DMS53 treated with DMSO at 0.1 percent for 48 hours (cell line): ENCODE data around the gene IL11.
"Not testable (repeated sequence)": the region's sequence is repeated elsewhere in the genome, so short reads cannot be mapped to it uniquely, and the experiment has no call there.

ENCODE experiments used
- DNase-seq: peaks from one replicate; lab custom pipeline; 2025; ENCODE audit not compliant: unreplicated experiment; lab: John Stamatoyannopoulos, UW

The IL11 gene

GRCh38 chr19:55336101-55336500 lies 34.2 kb downstream of the IL11 start:
- no peak for DNase-seq

DNA sequence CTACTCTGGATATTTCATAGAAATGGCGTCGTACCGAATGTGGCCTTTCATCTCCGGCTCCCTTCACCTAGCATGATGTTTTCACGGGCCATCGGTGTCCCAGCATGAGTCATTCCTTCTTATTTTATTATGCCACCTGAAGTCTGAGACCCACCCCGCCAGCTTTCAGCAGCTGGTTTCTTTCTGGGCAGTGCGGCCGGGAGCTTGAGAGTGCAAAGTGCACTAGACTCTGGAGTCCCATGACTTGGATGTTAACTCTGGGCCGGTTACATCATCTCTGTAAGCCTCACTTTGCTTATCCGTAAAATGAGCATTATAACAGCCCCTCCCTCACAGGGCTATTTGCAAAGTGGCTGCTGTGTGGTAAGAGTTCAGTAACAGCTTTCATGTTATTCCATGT lies 36.4 kb downstream of the IL11 start:
- peak; percentile 79 for DNase-seq

GRCh38 chr19:55329791-55330190 lies 40.5 kb downstream of the IL11 start:
- DNase-seq: not testable (repeated sequence)

- not testable (repeated sequence) for DNase-seq
Observed at GRCh38 chr19:55328774-55329318, 41.4 kb downstream of the IL11 start.

DNA sequence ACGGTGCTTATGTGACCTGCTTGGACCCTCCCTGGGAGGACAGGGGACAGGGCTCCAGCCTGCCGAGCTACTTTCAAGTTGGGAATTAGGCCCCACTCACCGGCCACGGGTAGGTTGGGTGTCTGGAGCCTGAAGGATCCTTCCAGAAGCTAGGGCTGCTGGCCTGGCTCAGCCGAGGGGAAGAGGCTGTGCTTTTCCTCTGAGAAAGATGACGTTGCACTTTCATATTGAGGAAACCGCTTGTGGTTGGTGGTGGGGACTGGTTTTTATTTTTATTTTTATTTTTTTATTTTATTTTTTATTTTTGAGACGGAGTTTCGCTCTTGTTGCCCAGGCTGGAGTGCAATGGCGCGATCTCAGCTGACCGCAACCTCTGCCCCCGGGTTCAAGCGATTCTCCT lies 45.1 kb downstream of the IL11 start, which contains the start of gene TMEM150B:
Gene TMEM150B, minus strand, starts transcription at position 170 of the 400 bp plus-strand sequence. CDS start 4,305 bp downstream, outside the sequence.
- DNase-seq: no peak

GRCh38 chr19:55324662-55325061 lies 45.6 kb downstream of the IL11 start:
- no peak for DNase-seq

- DNase-seq: no peak
Observed at GRCh38 chr19:55322204-55322885, 47.9 kb downstream of the IL11 start.

- DNase-seq: no peak
Observed at GRCh38 chr19:55321466-55322137, 48.7 kb downstream of the IL11 start.

DNA sequence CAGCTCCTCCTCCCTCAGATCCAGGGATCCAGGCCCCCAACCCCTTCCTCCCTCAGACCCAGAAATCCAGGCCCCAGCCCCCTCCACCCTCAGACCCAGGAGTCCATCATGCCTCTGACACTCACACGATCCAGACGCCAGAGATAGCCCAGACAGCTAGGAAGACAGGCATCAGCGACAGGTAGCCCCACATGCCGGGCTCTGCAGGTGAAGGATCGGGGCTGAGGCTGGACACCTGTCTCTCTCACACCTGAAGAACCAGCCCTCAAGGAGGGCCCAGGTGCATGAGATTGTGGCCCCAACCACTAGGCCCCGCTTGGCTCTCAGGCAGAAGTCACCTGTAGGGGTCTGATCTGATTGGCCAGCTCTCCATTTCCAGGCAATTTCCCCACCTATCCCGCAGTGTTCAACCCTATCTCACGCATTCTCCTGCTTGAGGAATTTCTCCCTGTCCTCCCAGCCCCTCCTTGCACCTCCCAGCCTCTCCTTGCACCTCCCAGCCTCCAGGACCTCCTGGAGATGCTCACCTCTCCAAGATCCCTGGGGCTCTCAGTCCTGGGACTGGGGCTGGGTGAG lies 49.3 kb downstream of the IL11 start:
- no peak for DNase-seq

DNA sequence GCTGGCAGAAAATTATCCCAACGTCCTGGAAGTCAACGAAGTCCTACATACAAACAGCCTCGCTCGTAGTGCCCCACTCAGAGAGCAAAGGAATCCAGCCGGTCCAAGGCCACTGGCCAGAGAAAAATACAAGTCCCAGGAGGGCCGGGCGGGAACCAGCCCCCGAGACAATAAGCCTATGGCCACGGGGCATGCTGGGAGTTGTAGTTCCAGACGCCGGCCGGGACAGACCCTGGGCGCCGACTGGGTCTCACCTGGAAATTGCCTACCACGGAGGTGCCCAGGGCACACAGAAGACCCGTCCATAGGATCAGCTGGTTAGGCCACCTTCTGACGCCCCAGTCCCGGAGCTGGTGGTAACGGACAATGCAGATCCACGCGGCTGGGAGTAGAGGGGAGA lies 50.5 kb downstream of the IL11 start:
- peak; percentile 73 for DNase-seq

DNA sequence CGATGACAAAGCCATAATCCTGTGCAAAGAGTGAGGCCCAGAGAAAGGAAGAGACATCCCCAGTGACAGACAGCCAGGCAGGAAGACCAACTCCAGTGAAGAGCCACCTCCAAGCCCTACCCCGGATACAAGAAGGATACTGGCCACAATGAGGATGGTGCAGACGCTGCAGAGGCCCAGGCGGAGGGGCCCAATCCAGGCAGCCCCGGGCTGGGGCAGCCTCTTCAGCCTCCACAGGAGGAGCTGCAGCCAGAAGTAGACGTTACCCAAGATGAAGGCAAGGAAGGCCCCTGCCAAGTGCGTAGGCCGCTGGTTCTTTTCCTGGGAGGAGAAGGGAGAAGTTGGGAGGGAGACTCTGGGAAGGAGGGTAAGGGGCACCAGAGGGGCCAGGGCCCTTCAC lies 53.6 kb downstream of the IL11 start:
- DNase-seq: no peak

GRCh38 chr19:55315956-55316525 lies 54.2 kb downstream of the IL11 start:
- DNase-seq: no peak

- DNase-seq: no peak
Observed at GRCh38 chr19:55314396-55314795, 55.9 kb downstream of the IL11 start.
